ENCODE data around the gene REEP5. TPM values are rescaled to one million over a fixed set of nuclear protein-coding genes. Genes with fewer than 3 reads are reported as not detected.

REEP5 gene
- polyA plus RNA-seq, 1 of the 3 experiments (the other 2 are of a cell fraction) = 124 TPM

DNA sequence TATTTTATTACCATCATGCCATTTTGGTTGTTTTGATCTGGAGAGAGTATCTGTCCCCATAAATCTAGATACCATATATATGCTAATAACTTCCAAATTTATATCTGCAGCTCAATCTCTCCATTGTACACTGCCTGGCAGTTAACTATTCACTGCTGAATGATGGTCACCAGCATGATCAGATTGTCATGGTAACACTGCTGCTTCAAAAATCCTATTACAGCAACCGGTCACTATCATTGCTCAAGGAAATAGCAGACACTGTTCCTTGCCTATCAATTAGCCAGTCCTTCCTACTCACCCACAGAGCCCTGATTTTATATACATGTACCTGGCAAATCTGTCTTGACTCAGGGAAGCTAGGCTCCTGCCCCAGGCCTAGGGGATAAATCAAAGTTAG, 11.5 kb downstream of the REEP5 start:
- no peak for TF ChIP-seq NRF1 (IDR thresholded peaks at IDR 0.05; ENCODE audit: low read depth, low read length)
- TF ChIP-seq MXI1 (IDR thresholded peaks at IDR 0.05; ENCODE audit: low read depth, low read length) = no peak
- no peak for TF ChIP-seq IRF3 (IDR thresholded peaks at IDR 0.05; ENCODE audit: low read depth, low read length)
- no peak for TF ChIP-seq RAD21 (IDR thresholded peaks at IDR 0.05; ENCODE audit: low read length)
- no peak for TF ChIP-seq MAX (IDR thresholded peaks at IDR 0.05; ENCODE audit: low read depth)
- no peak for TF ChIP-seq FOSL2 (IDR thresholded peaks at IDR 0.05; ENCODE audit: borderline replicate concordance, low read depth)
- TF ChIP-seq EZH2phosphoT487 (IDR thresholded peaks at IDR 0.05; ENCODE audit: borderline replicate concordance, low read depth) = no peak
- H3K9me3 ChIP-seq = no peaks in the 10 kb centered on the region
- ChIA-PET POLR2A (no interaction called here), CTCF (no interaction called here)
- no peak for DNase-seq
- H4K20me1 ChIP-seq (ENCODE audit: insufficient read depth) = peaks cover 6% of the 10 kb centered on the region; the same call in 1 of the 2 replicates
- no peak overlapping the region for H3K4me3 ChIP-seq (ENCODE audit: low read depth in 2 of 2, low read length in 1 of 2)
- no peaks in the 10 kb centered on the region for H3K27me3 ChIP-seq (ENCODE audit: insufficient read depth)
- H3K9ac ChIP-seq = no peak overlapping the region
- 60% methylated on average over 1 of the region's 1 CpG for WGBS (ENCODE audit: low lambda C conversion rate)
- no peak overlapping the region for H2AFZ ChIP-seq (ENCODE audit: low read depth)
- no peak overlapping the region for H3K27ac ChIP-seq (ENCODE audit: low read depth in 2 of 2, low read length in 1 of 2)
- peaks cover 0 to 11% of the 10 kb centered on the region in 2 experiments; a peak in 3 of 4 replicates for H3K4me1 ChIP-seq (ENCODE audit: control insufficient read depth in 1 of 2, insufficient read depth in 2 of 2, low read depth in 1 of 2, low read length in 1 of 2)
- H3F3A ChIP-seq (replicated peaks; ENCODE audit: insufficient read depth) = peaks cover 11% of the 10 kb centered on the region
- peaks cover 46 to 48% of the 10 kb centered on the region in 2 experiments for H3K36me3 ChIP-seq (replicated peaks in 1 of 2; ENCODE audit: control insufficient read depth in 1 of 2, insufficient read depth in 2 of 2, low read length in 1 of 2)
- peaks cover 72% of the 10 kb centered on the region for H3K79me2 ChIP-seq (ENCODE audit: insufficient read depth)
- H3K9me2 ChIP-seq = no peaks in the 10 kb centered on the region; the same call in 1 of the 2 replicates
- no peak overlapping the region for H3K4me2 ChIP-seq

GRCh38 chr5:112908854-112909253, 13.2 kb downstream of the REEP5 start:
- DNase-seq = no peak
- TF ChIP-seq RXRA (IDR thresholded peaks at IDR 0.05; ENCODE audit: borderline replicate concordance, low read depth) (no peak), EZH2phosphoT487 (IDR thresholded peaks at IDR 0.05; ENCODE audit: borderline replicate concordance, low read depth) (no peak), SMC3 (IDR thresholded peaks at IDR 0.05; ENCODE audit: low read depth, low read length) (no peak), POLR2AphosphoS5 (IDR thresholded peaks at IDR 0.05; ENCODE audit: low read depth, low read length) (no peak), CTCF (IDR thresholded peaks at IDR 0.05) (no peak), GABPA (IDR thresholded peaks at IDR 0.05; ENCODE audit: low read depth) (no peak), SIN3A (IDR thresholded peaks at IDR 0.05; ENCODE audit: borderline replicate concordance, low read depth, low read length) (no peak), RAD21 (IDR thresholded peaks at IDR 0.05; ENCODE audit: low read length) (no peak), EP300 (IDR thresholded peaks at IDR 0.05; ENCODE audit: borderline replicate concordance in 1 of 2, low read depth in 1 of 2, low read length in 1 of 2) (no peak), GATA2 (CRISPR knock-in tag; IDR thresholded peaks at IDR 0.05) (no peak), RCOR1 (IDR thresholded peaks at IDR 0.05; ENCODE audit: low read length) (no peak), NRF1 (IDR thresholded peaks at IDR 0.05; ENCODE audit: low read depth, low read length) (no peak), FOSL2 (IDR thresholded peaks at IDR 0.05; ENCODE audit: borderline replicate concordance, low read depth) (no peak)
- TF ChIP-seq, protein P1, sequence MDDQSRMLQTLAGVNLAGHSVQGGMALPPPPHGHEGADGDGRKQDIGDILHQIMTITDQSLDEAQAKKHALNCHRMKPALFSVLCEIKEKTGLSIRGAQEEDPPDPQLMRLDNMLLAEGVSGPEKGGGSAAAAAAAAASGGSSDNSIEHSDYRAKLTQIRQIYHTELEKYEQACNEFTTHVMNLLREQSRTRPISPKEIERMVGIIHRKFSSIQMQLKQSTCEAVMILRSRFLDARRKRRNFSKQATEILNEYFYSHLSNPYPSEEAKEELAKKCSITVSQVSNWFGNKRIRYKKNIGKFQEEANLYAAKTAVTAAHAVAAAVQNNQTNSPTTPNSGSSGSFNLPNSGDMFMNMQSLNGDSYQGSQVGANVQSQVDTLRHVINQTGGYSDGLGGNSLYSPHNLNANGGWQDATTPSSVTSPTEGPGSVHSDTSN (IDR thresholded peaks at IDR 0.05) = no peak
- POLR2A ChIA-PET = no interaction called here
- Histone ChIP-seq H3F3A (replicated peaks; ENCODE audit: insufficient read depth) (no peaks in the 10 kb centered on the region), H3K9me3 (no peaks in the 10 kb centered on the region), H3K4me1 (ENCODE audit: control insufficient read depth in 1 of 2, insufficient read depth in 2 of 2, low read depth in 1 of 2, low read length in 1 of 2) (no peaks in the 10 kb centered on the region; a peak in 2 of 4 replicates), H3K4me2 (no peak overlapping the region), H3K9me2 (no peaks in the 10 kb centered on the region; the same call in 1 of the 2 replicates), H2AFZ (ENCODE audit: low read depth) (no peak overlapping the region), H3K27ac (ENCODE audit: low read depth in 2 of 2, low read length in 1 of 2) (no peak overlapping the region), H3K36me3 (replicated peaks in 1 of 2; ENCODE audit: control insufficient read depth in 1 of 2, insufficient read depth in 2 of 2, low read length in 1 of 2) (peaks cover 40 to 49% of the 10 kb centered on the region in 2 experiments), H3K9ac (no peak overlapping the region), H3K4me3 (ENCODE audit: low read depth in 2 of 2, low read length in 1 of 2) (no peak overlapping the region), H3K27me3 (ENCODE audit: insufficient read depth) (no peaks in the 10 kb centered on the region), H4K20me1 (ENCODE audit: insufficient read depth) (peaks cover 14% of the 10 kb centered on the region; the same call in 1 of the 2 replicates), H3K79me2 (ENCODE audit: insufficient read depth) (peaks cover 75% of the 10 kb centered on the region)
- CTCF ChIA-PET = no interaction called here

All from SK-N-SH (cell line).